Endometrial microvascular endothelial cells (primary cell): ENCODE measurements around the gene PPFIA1. TPM values are rescaled to one million over a fixed set of nuclear protein-coding genes. Genes with fewer than 3 reads are reported as not detected.

Experiments
- in situ Hi-C: cut with HindIII; loops from 2 replicates; pipeline ENCODE4 v1.10.0; 2017; ENCODE audit warnings: low sequenced_read_pairs, low pct_unique_long_range_greater_than_20kb; ENCODE audit errors: inconsistent ontology term
- total RNA-seq: library from RNA; depleted of rRNA; stranded (reverse); fragments of >200 nt; gene quantifications from one replicate; pipeline ENCODE4 v1.2.3, GENCODE V29; 2015; ENCODE audit errors: inconsistent ontology term

Gene PPFIA1
- total RNA-seq, 1 donor from 2014 or later: 46.1 TPM

- in situ Hi-C loops: no loop called here
Observed at GRCh38 chr11:70433526-70433925, 163.0 kb downstream of the PPFIA1 start.

Other genes with a start within 250 kb of the PPFIA1 start
- not detected for gene ANO1, start 192.4 kb upstream of the PPFIA1 start, total RNA-seq
- 31.0 TPM for gene FADD, start 67.4 kb upstream of the PPFIA1 start, total RNA-seq
- 170 TPM for gene CTTN, start 127.8 kb downstream of the PPFIA1 start, total RNA-seq